ENCODE results near the gene FBXL16. TPM values are rescaled to one million over a fixed set of nuclear protein-coding genes. Genes with fewer than 3 reads are reported as not detected.

Gene FBXL16
- polyA plus RNA-seq, 1 experiment, result 0.67 TPM

DNA sequence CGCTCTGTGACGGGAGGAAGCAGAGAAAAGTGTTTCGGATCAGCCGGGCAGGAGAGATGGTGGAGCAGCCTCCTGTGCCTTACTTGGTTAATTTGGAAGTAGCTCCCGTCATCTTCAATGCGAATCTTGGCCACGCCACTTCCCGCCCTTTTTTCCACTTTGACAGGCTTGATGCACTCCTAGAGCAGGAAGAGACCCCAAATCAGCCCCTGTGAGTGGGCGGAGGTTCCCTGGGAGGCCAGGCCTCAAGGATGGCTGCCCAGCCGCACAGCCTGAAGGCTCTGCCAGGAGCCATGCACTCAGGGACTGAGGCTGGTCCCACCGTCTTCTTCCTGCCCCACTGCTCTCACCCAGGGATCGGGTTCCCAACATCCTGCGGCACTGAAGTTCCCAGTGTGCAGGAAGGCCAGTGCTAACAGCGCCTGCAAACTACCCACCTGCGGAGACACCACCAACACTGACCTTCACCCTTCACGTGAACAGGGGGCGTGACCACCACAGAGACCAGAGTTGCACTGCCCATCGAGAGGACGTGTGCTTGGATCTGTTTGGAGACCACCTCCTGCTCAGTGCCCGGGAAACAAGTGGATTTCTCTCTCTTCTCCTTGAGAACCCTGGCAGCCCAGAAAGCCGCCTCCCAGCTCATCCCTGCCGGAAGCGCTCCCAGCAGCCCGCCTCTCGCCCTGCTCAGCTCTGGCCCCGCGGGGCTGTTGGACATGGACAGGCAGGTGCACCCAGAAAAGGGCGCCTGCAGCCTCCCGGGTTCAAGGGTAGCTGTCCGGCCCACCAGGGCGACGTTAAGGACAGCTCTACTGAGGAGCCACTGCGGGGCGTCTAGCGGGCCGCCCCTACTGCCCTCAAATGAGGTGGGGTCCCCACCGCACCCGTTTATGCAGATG is 34.2 kb upstream of the FBXL16 start:
- DNase-seq (ENCODE audit: low read depth), result no peak
- POLR2A ChIA-PET, result no interaction called here
- Histone ChIP-seq H3K36me3 (ENCODE audit: control insufficient read depth, insufficient read depth, low read length) (peaks cover 6% of the 10 kb centered on the region), H3K4me3 (ENCODE audit: low read depth, low read length) (peak overlapping the region; percentile 95), H3K27me3 (ENCODE audit: control insufficient read depth, insufficient read depth, low read length) (no peaks in the 10 kb centered on the region)
- CTCF ChIA-PET, result interaction anchor here (0.8 to 3.2 kb wide), 10 partner anchors 10 to 247 kb away, joined by 3 to 14 read pairs (median 3); partner anchors contain the start of gene STUB1
- no peak for TF ChIP-seq CTCF (IDR thresholded peaks at IDR 0.05; ENCODE audit: insufficient read depth, low read depth, low read length)

DNA sequence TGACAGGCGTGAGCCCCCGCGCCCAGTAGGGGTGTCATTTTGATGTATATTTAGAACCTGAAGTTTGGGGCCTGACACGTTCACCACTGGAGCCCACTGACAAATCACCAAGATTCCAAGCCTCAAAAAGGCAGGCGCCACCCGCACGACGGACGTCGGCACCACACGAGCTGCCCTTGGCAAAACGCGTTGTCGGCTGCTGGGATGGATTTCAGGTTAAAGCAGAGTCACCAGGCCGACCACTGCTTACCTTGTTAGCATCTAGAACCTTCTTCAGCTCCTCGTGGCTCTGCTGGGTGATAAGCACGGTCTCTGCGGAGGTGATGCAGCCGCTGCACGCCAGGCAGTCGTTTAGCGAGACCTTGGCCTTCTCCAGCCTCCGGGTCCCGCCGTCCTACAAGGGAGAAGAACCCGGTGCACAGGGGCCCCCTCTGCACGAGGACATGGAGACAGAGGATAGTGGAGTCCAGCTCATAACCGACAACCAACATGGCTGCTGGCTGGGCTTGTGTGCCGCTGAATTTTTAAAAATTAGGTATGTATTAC is 31.4 kb upstream of the FBXL16 start:
- DNase-seq (ENCODE audit: low read depth), result no peak
- Histone ChIP-seq H3K27me3 (ENCODE audit: control insufficient read depth, insufficient read depth, low read length) (no peaks in the 10 kb centered on the region), H3K36me3 (ENCODE audit: control insufficient read depth, insufficient read depth, low read length) (peaks cover 21% of the 10 kb centered on the region), H3K4me3 (ENCODE audit: low read depth, low read length) (no peak overlapping the region)
- ChIA-PET CTCF (interaction anchor here (0.9 to 1.8 kb wide), 4 partner anchors 21 to 320 kb away, joined by 3 to 6 read pairs (median 3); no protein-coding TSS in a partner anchor), POLR2A (no interaction called here)
- no peak for TF ChIP-seq CTCF (IDR thresholded peaks at IDR 0.05; ENCODE audit: insufficient read depth, low read depth, low read length)

DNA sequence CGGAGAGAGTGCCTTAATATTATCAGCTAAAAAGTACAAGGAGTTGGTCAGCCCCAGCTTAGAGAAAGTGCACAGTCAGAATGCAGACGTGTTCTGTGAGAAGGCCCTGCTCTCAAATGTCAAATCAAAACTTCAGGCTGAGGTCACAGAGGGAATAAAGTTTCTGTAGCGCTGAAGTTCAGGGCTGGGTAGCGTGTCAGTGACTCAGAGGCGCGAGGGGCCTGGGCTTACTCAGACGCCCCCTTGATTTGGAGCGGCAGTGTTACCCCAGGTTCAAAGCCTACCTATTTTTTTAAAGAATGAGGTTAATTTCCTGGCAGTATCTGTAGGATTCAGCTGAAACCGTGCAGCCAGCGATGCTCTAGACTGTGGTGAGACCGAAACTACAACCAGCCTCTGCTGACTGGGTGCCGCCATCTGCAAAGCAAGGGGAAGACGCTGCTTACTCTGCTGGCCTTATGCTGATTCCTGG is 30.4 kb upstream of the FBXL16 start:
- peaks cover 22% of the 10 kb centered on the region for H3K36me3 ChIP-seq (ENCODE audit: control insufficient read depth, insufficient read depth, low read length)
- CTCF ChIA-PET, result interaction anchor here (1.3 to 1.8 kb wide), 2 partner anchors 24 to 68 kb away, joined by 3 to 6 read pairs; no protein-coding TSS in a partner anchor
- TF ChIP-seq CTCF (IDR thresholded peaks at IDR 0.05; ENCODE audit: insufficient read depth, low read depth, low read length), result no peak

GRCh38 chr16:734981-735881 is 29.6 kb upstream of the FBXL16 start:
- Histone ChIP-seq H3K27me3 (ENCODE audit: control insufficient read depth, insufficient read depth, low read length) (no peaks in the 10 kb centered on the region), H3K36me3 (ENCODE audit: control insufficient read depth, insufficient read depth, low read length) (peaks cover 22% of the 10 kb centered on the region), H3K4me3 (ENCODE audit: low read depth, low read length) (no peak overlapping the region)
- TF ChIP-seq CTCF (IDR thresholded peaks at IDR 0.05; ENCODE audit: insufficient read depth, low read depth, low read length), result no peak
- CTCF ChIA-PET, result interaction anchor here (1.8 kb wide), 1 partner anchor 23 kb away, joined by 6 read pairs; no protein-coding TSS in a partner anchor
- DNase-seq (ENCODE audit: low read depth), result no peak
- POLR2A ChIA-PET, result no interaction called here

More for the DNA sequence above, 30.4 kb upstream of the FBXL16 start:
- H3K27me3 ChIP-seq (ENCODE audit: control insufficient read depth, insufficient read depth, low read length), result no peaks in the 10 kb centered on the region
- POLR2A ChIA-PET, result no interaction called here
- no peak overlapping the region for H3K4me3 ChIP-seq (ENCODE audit: low read depth, low read length)
- no peak for DNase-seq (ENCODE audit: low read depth)
